22Rv1 (cell line): ENCODE data around the gene CPXM1.

Experiments used
- H3K27ac ChIP-seq: fragments of 450-650 bp; 2 replicates; pipeline ENCODE4 v1.5.1; 2017
- CTCF ChIP-seq: fragments of 450-650 bp; IDR thresholded peaks from 2 replicates; pipeline ENCODE4 v1.5.1; 2017; ENCODE audit warnings: mild to moderate bottlenecking
- ZFX ChIP-seq: fragments of 450-650 bp; IDR thresholded peaks from 2 replicates; pipeline ENCODE4 v1.6.1; 2017; ENCODE audit warnings: antibody characterized with exemption, borderline replicate concordance

The CPXM1 gene

GRCh38 chr20:2800521-2801285, at the start of gene CPXM1:
Gene CPXM1, minus strand, starts transcription at chr20:2800627. Its CDS starts 55 bp downstream, at chr20:2800572.
- H3K27ac ChIP-seq = no peak within 1 kb of the TSS
- TF ChIP-seq CTCF (no peak), ZFX (no peak)

GRCh38 chr20:2849529-2849928, 49.1 kb upstream of the CPXM1 start:
- TF ChIP-seq ZFX = no peak
- no peak for TF ChIP-seq CTCF
- no peak overlapping the region for H3K27ac ChIP-seq

GRCh38 chr20:2847802-2848201, 47.4 kb upstream of the CPXM1 start:
- TF ChIP-seq ZFX (no peak), CTCF (no peak)
- no peak overlapping the region for H3K27ac ChIP-seq

GRCh38 chr20:2846698-2847097, 46.3 kb upstream of the CPXM1 start:
- H3K27ac ChIP-seq = no peak overlapping the region

GRCh38 chr20:2845607-2846006, 45.2 kb upstream of the CPXM1 start:
- TF ChIP-seq ZFX = no peak
- TF ChIP-seq CTCF = no peak
- H3K27ac ChIP-seq = no peak overlapping the region

More at GRCh38 chr20:2846698-2847097, 46.3 kb upstream of the CPXM1 start:
- no peak for TF ChIP-seq ZFX
- TF ChIP-seq CTCF = no peak

- peak overlapping the region; percentile 74; the same call in 1 of the 2 replicates for H3K27ac ChIP-seq
- TF ChIP-seq ZFX = no peak
- no peak for TF ChIP-seq CTCF
Measured at GRCh38 chr20:2840967-2841531, 40.6 kb upstream of the CPXM1 start.
